GM12874 (cell line): ENCODE data around the gene GGN.

ENCODE experiments used
- TF ChIP-seq, protein P1 (sequence below): IDR thresholded peaks from 2 replicates; pipeline ENCODE4 v1.5.1; 2011; ENCODE audit warnings: low read depth, mild to moderate bottlenecking, control low read depth, low read length, moderate library complexity; ENCODE audit not compliant: insufficient read depth

Gene GGN

DNA sequence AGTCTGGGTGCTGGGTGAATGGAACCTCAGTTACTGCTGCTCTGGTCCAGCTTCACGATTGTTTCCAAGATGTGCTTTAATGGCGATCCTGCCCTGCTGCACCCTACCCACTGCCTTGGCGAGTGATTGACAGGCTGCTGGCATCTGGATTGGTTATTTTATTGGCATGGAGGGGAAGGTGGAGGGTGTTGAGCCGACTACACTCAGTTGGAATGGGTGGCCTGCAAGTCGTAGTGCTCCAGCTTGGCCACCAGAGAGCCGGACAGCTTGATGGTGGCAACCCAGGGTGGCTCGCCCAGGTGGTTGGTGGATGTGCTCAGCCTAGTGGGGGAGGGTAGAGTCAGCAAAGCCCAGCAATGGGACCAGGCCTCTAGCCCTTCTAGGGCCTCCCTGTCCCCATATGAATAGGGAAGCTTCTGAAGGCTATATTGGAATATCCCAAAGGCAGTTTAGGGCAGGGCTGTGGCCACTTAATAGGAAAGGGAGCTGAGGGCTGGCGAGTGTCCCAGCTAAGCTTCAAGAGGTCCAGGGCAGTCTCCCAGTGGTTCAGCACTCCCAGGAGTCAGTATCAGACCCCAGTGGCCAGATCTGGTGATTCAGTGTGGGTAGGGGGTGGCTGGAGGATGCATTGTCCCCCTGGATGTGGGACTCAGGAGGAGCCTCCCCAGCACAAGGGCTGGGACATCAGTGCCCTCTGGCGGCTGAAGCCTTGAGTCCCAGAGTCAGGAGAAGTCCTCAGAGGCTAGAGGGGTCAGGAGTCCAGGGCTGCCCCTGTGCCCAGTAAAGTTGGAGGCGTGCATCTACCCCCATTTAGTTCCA, 3.4 kb downstream of the GGN start:
- TF ChIP-seq, protein P1, sequence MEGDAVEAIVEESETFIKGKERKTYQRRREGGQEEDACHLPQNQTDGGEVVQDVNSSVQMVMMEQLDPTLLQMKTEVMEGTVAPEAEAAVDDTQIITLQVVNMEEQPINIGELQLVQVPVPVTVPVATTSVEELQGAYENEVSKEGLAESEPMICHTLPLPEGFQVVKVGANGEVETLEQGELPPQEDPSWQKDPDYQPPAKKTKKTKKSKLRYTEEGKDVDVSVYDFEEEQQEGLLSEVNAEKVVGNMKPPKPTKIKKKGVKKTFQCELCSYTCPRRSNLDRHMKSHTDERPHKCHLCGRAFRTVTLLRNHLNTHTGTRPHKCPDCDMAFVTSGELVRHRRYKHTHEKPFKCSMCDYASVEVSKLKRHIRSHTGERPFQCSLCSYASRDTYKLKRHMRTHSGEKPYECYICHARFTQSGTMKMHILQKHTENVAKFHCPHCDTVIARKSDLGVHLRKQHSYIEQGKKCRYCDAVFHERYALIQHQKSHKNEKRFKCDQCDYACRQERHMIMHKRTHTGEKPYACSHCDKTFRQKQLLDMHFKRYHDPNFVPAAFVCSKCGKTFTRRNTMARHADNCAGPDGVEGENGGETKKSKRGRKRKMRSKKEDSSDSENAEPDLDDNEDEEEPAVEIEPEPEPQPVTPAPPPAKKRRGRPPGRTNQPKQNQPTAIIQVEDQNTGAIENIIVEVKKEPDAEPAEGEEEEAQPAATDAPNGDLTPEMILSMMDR: no peak

DNA sequence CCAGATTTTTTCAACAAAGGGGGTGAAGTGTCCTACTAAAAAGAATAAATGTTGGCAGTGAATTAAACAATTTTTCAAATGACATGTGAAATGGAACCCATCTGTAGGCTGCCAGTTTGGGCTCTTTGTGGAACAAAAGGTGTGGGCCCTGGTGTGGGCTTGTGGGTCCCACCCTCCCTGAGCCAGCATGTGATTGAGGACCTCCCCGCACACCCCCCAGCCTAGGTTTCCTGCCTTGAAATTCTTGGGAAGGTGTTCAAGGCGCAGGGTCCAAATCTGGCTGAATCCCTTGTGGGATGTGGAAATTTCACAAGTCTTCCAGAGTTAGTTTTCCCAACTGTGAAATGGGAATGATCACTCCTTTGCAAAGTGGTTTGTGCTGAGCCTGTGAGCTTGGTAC, 4.1 kb downstream of the GGN start:
- TF ChIP-seq, protein P1: no peak

DNA sequence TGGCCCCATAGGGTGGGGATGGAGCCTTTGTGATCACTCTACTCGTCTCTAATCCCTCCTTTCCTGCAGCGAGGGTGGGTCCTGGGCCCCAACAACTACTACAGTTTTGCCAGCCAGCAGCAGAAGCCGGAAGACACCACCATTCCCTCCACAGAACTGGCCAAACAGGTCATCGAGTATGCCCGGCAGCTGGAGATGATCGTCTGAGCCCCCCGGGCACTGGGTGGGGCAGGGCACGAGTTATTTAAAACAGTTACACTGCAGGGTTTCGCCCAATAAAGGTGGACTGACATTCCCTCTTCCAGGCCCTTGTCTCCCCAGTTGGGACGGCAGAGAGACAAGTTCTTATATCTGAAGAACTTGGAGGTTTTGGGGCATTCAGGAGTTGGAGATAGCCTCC, 4.7 kb downstream of the GGN start:
- TF ChIP-seq, protein P1: no peak

DNA sequence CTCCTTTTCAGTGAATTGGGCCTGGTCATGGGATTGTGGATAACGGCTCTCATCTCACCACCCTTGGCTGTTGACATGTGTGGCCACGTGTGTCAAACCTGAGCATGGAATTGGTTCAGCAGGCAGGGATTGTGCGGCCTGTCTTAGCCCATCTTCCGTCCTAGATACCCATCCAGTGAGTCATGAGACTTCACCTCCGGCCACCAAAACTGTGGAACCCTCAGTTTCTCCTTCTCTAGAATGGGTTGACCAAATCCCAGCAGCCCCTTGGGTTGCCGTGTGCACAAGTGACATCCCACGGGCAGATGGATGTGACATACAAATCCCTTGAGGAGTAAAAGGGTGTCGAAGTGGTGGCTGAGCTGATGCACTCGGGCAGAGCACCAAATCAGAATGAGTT, 6.7 kb downstream of the GGN start:
- TF ChIP-seq, protein P1: no peak

DNA sequence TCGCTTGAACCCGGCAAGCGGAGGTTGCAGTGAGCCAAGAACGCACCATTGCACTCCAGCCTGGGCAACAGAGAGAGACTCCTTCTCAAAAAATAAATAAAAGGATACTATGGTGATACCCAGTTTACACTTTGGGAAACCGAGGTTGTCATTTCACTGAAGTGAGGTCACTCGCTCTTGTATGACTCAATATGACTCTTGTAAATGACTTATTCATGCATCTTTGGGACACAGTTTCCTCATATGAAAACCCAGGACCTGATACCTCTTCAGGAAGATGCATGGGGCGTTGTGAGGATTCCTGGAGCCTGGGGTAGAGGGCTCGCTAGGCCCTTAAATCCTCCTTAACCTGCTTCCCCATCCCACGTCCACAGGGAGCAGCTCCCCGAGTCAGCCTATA, 9.0 kb downstream of the GGN start:
- TF ChIP-seq, protein P1: no peak

DNA sequence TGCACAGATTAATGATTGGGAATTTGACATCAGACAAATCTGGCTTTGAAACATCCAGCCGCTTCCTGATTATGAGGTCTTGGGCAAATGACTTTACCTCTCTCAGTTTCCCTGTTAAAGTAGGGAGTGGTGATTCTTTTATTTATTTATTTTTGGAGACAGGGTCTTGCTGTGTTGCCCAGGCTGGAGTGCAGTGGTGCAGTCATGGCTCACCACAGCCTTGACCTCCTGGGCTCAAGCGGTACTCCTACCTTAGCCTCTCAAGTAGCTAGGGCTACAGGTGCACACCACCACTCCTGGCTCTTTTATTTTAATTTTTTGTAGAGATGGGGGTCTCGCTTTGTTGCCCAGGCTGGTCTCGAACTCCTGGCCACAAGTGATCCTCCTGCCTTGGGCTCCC, 10.8 kb downstream of the GGN start:
- TF ChIP-seq, protein P1: no peak

DNA sequence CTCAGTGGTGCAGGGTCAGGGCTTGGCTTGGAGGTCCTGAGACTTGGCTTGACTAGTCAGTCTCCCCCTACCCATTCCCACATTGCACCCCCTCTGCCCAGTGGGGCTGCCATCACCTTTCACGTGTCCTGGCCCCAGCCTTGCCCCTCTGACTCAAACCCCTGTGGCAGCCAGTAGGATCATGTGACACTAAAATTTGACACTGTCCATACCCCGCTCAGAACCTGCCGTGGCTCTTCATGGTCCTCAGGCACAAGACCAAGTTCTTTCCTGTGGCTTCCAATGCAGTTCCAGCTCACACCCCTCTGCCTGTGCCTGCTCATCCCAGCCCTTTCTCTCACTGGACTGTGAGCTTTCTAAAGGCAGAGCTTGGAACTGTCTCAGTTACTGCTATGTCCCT, 11.3 kb downstream of the GGN start:
- TF ChIP-seq, protein P1: no peak

DNA sequence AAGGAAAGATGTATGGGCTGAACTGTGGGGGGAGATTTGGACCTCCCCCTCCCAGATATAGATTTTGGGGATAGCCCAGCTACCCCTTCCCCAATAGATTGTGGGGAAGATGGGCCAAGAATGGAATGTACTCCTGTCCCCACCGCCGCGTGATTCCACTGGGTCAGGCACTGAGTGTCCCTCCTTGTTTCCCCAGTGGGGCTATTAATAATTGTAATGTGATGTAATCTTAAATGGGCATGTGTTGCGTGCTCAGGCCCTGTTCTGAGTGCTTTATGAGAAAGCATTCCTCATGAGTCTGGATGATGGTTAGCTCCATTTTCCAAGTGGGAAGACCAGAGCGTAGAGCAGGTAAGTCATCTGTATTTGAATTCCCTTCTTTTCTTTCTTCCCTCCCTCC, 12.1 kb downstream of the GGN start:
- TF ChIP-seq, protein P1: no peak
